Stimulated activated naive B cell treated with anti-CD40 and anti-IgM and Interleukin-4, amounts not matched to agents 10 μg/mL and 1 μg/mL and 100 μg/mL, for 72 hours (primary cell): ENCODE measurements around the gene CKAP4.
A peak's percentile ranks its signal among the peaks of the same experiment; 100 is the strongest.

Experiments used
- ATAC-seq, 2 donors: fragments of 150-1000 bp; cut with Tn5 transposase; replicated peaks; 2 replicates each; pipeline ENCODE4 v1.10.0; 2021; ENCODE audit warnings: moderate library complexity in 1 of 2
- DNase-seq: peaks from one replicate; pipeline ENCODE4 v3.0.0; 2021
- H3K27ac Mint-ChIP-seq: one replicate; pipeline ENCODE4 v1.8.0; 2022; ENCODE audit warnings: mild to moderate bottlenecking, mixed read lengths
- H3K27me3 Mint-ChIP-seq, 2 donors: one replicate each; pipeline ENCODE4 v1.8.0; 2022; ENCODE audit warnings: mixed read lengths in 2 of 2
- H3K36me3 Mint-ChIP-seq, 2 donors: one replicate each; pipeline ENCODE4 v1.8.0; 2022; ENCODE audit warnings: mixed read lengths in 2 of 2, mild to moderate bottlenecking in 1 of 2
- H3K4me1 Mint-ChIP-seq, 2 donors: one replicate each; pipeline ENCODE4 v1.8.0; 2022; ENCODE audit warnings: mixed read lengths in 2 of 2, mild to moderate bottlenecking in 1 of 2
- H3K4me3 Mint-ChIP-seq, 2 donors: one replicate each; pipeline ENCODE4 v1.8.0; 2022; ENCODE audit warnings: mild to moderate bottlenecking in 2 of 2, mixed read lengths in 2 of 2, moderate library complexity in 1 of 2
- H3K9me3 Mint-ChIP-seq, 2 donors: one replicate each; pipeline ENCODE4 v1.8.0; 2022; ENCODE audit warnings: mixed read lengths in 2 of 2, mild to moderate bottlenecking in 1 of 2

Gene CKAP4

DNA sequence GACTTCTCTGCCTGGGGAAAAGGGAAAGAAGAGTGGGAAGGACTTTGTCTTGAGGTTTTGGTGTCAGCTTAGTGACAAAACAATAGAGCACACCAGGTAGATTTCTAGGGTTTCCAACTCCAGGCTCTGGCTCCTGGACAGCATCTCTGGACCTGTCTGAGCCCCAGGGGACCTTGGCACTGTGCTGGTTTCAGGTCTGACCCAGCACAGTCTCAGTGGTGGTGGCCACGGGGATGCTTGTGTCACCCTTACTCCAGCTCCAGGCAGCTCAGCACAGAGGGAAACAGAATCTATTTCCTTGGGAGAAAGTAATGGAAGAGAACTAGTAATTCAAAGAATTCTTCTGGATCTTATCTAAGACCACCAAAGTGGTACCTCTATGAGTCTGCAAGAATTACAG lies 11.1 kb upstream of the CKAP4 start:
- no peak for DNase-seq
- Mint-ChIP-seq H3K27ac (no peak overlapping the region), H3K4me1 (peaks cover 0 to 4% of the 10 kb centered on the region in 2 donors), H3K27me3 (peaks cover 17 to 28% of the 10 kb centered on the region in 2 donors), H3K9me3 (no peaks in the 10 kb centered on the region), H3K4me3 (no peak overlapping the region), H3K36me3 (no peaks in the 10 kb centered on the region)
- ATAC-seq, result no peak

DNA sequence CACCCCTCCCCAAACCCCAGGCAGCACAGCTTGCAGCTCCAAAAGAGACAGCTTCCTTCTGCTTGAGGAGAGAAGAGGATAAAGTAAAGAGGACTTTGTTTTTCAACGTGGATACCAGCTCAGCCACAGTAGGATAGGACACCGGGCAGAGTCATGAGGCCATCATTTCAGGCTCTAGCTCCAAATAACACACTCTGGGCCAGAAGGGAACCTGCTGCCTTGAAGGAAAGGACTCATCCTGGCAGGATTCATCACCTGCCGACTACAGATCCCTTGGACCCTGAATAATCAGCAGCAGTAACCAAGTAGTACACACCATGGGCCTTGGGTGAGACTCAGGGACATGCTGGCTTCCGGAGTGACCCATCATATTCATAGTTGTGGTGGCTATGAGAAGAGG lies 10.4 kb upstream of the CKAP4 start:
- Mint-ChIP-seq H3K4me3 (no peak overlapping the region), H3K9me3 (no peaks in the 10 kb centered on the region), H3K4me1 (peaks cover 0 to 4% of the 10 kb centered on the region in 2 donors), H3K27me3 (peaks cover 17 to 23% of the 10 kb centered on the region in 2 donors), H3K27ac (no peak overlapping the region), H3K36me3 (no peaks in the 10 kb centered on the region)
- ATAC-seq, result no peak
- no peak for DNase-seq

DNA sequence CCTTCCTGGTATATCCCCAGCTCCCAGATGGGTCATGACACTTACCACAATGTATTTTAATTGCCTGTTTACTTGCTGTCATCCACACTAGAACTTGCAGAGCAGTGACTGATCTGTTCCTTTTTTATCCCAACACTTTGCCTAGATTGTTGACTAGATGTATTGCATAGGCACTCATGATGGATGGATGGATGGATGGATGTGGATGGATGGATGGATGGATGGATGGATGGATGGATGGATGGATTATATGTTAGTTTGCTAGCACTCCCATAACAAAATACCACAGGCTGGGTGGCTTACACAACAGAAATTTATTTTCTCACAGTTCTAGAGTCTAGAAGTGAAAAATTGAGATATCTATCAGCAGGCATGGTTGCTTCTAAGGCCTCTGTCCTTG lies 8.7 kb upstream of the CKAP4 start:
- DNase-seq, result no peak
- Mint-ChIP-seq H3K27me3 (peaks cover 14 to 29% of the 10 kb centered on the region in 2 donors), H3K4me1 (peaks cover 0 to 9% of the 10 kb centered on the region in 2 donors), H3K9me3 (no peaks in the 10 kb centered on the region), H3K4me3 (no peak overlapping the region), H3K36me3 (no peaks in the 10 kb centered on the region), H3K27ac (no peak overlapping the region)
- no peak for ATAC-seq

DNA sequence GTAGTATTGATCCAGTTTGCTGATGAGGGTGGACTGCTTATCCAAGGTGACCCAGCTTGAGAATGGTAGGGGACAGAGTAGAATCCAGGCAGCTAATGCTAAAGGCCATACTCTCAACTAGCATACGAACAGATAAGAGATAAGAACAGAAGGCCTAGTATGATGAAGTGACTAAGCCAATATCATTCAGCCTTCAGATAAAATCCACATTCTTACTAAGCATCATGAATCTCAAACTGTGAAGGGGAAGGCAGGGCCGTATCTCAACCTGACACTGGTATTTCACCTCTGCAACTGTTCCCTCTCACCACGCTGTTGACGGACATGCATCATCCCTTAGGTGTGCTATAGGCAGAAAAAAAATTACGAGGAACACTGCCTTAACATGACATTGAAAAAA lies 8.1 kb upstream of the CKAP4 start:
- H3K27ac Mint-ChIP-seq, result no peak overlapping the region
- no peaks in the 10 kb centered on the region for H3K9me3 Mint-ChIP-seq
- no peaks in the 10 kb centered on the region for H3K36me3 Mint-ChIP-seq
- H3K4me1 Mint-ChIP-seq, result peaks cover 0 to 9% of the 10 kb centered on the region in 2 donors
- ATAC-seq (no peak), DNase-seq (no peak)
- peaks cover 10 to 24% of the 10 kb centered on the region in 2 donors for H3K27me3 Mint-ChIP-seq
- no peak overlapping the region for H3K4me3 Mint-ChIP-seq

DNA sequence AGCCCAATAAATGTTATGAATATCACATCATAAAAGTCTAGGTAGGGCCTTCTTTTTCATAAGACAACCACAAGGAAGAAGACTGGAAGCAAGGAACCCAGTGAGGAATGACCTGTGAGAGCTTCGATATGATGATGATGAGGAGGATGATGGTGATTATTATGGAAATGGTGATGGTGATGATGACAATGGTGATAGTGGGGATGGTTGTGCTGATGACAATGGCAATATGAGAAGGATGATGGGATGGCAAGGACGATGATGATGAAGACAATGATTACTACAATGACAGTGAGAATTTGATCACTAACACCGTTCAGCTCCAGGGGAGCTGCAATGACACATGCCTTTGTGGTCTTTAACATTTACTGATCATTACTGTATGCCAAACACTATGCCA lies 7.7 kb upstream of the CKAP4 start:
- no peak for ATAC-seq

DNA sequence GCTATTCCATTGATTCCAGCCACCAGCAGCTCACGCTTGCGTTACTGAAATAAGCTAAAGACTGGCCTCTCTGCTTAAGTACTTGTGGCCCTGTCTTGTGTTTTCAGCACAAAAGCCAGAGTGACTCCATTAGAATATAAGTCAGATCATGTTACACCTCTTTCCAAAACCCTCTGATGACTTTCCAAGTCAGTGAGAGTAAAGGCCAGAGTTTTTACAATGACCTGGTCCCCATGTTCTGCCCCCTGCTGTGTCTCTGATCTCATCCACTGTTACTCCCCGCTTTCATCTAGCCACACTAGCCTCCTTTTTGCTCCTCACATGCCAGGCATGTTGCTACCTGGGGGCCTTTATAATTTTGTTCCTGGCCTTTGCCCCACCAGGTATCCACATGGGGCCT lies 6.9 kb upstream of the CKAP4 start:
- H3K4me3 Mint-ChIP-seq, result no peak overlapping the region
- no peaks in the 10 kb centered on the region for H3K36me3 Mint-ChIP-seq
- H3K27ac Mint-ChIP-seq, result no peak overlapping the region
- peaks cover 3 to 7% of the 10 kb centered on the region in 2 donors for H3K4me1 Mint-ChIP-seq
- DNase-seq, result no peak
- H3K27me3 Mint-ChIP-seq, result peaks cover 6 to 24% of the 10 kb centered on the region in 2 donors
- no peaks in the 10 kb centered on the region for H3K9me3 Mint-ChIP-seq
- no peak for ATAC-seq

More for the DNA sequence above, 7.7 kb upstream of the CKAP4 start:
- Mint-ChIP-seq H3K27me3 (peaks cover 10 to 24% of the 10 kb centered on the region in 2 donors), H3K4me3 (no peak overlapping the region), H3K27ac (no peak overlapping the region), H3K36me3 (no peaks in the 10 kb centered on the region), H3K9me3 (no peaks in the 10 kb centered on the region), H3K4me1 (peaks cover 0 to 9% of the 10 kb centered on the region in 2 donors)
- no peak for DNase-seq

DNA sequence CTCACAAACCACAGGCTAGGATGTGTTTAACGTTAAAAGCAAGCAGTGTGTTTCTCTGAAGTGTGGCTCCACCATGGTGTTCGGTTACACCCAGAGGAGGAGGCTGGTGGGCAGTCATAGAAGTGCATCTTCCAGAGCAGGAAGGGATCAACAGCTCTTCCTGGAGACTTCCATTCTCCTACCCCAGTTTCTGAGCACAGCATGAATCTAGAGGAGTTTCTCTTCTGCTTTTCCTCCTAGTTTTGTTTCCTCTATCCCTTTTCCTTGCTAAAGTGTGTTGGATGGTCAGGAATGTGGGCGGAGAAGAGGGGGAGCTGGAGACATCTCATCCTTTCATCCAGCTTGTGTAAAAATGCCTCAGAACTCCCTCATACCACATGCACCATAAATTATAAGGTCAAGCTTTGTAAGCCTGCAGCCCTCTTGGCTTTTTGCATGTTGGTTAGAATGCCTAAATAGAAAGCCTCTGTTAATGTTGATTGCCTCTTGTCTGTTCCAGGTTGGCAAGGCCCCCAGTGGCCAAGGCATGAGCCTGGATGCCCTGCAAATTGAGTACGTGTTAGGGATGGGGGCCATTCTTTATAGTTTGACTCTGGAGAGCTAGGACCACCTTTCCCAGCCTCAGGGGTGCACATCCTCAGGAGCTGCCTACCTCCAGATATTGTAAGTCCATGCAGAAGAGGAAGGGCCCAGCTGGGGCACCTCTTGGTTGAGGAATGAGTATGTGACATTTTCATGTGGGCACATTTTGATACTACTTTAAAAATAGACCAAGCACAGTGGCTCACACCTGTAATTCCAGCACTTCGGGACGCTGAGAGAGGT lies 4.0 kb upstream of the CKAP4 start:
- no peak overlapping the region for H3K4me3 Mint-ChIP-seq
- no peaks in the 10 kb centered on the region for H3K9me3 Mint-ChIP-seq
- no peak overlapping the region for H3K27ac Mint-ChIP-seq
- no peaks in the 10 kb centered on the region for H3K36me3 Mint-ChIP-seq
- ATAC-seq, result no peak
- H3K27me3 Mint-ChIP-seq, result peaks cover 0 to 12% of the 10 kb centered on the region in 2 donors
- peaks cover 16% of the 10 kb centered on the region in 2 donors for H3K4me1 Mint-ChIP-seq
- no peak for DNase-seq

DNA sequence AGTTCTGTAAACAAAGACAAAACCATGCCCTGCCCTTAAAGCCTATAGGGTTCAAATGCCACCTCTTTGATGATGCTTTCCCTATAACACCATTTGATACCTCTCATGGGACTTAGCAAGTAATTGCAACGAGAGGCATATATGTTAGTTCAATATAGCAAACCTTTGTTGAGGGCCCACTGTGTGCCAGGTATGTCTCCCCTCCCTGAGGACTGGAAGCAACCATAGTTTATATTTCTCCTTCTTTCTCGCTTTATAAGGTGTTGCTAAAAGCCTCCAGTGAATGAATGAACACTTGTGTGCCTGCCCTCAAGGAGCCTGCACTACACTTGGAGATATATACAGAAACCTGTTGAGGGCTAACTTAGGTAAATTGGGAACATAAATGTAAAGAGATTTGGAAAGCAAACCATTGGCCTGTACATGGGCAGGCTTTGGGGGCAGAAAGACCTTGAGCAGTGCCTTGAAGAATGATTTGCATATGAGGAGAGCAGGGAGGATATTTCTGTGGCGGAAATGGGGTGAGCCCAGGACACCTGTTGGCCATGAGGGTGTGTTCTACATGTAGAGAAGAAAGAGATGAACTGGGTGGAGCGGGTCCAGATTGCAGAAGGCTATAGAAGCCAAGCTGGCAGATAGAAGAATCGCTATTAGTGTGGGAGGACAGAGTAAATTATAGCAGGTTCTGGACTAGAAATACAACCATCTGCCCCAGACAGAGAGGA lies 1.8 kb upstream of the CKAP4 start:
- Mint-ChIP-seq H3K9me3 (no peaks in the 10 kb centered on the region), H3K27ac (no peak overlapping the region), H3K4me1 (peaks cover 16 to 20% of the 10 kb centered on the region in 2 donors), H3K4me3 (no peak overlapping the region), H3K36me3 (no peaks in the 10 kb centered on the region), H3K27me3 (peaks cover 5 to 17% of the 10 kb centered on the region in 2 donors)
- ATAC-seq (peak; percentile 15 to 20), DNase-seq (no peak)

DNA sequence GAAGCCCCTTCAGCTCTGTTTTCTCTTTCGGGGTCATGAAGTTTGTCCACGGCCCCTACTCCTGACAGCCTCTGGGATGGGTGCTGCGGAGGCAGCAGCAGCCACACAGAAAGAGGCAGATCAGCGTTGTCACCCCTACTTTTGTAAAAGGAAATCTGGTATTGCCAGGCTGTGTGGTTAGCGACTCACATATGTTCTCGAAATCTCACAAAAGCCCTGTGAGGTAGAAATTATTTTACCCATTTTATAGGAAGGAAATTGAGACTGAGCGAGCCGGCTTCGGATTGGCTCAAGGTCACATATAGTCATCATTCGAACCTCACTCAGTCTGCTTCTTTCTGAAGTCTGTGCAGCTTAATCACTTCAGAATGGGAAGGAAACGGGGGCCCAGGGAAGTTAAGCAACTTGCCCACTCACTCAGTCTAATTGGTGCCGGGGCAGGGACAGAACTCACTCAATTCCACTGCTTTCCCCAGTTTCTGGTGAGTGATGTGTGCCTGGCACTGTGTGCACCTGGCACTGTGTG lies 1.1 kb upstream of the CKAP4 start:
- DNase-seq (no peak), ATAC-seq (peak; percentile 5 to 13)
- Mint-ChIP-seq H3K27me3 (peaks cover 5 to 17% of the 10 kb centered on the region in 2 donors), H3K36me3 (no peaks in the 10 kb centered on the region), H3K4me1 (peaks cover 16 to 20% of the 10 kb centered on the region in 2 donors), H3K4me3 (peak overlapping the region; percentile 66 to 76), H3K9me3 (no peaks in the 10 kb centered on the region), H3K27ac (peak overlapping the region; percentile 62)

DNA sequence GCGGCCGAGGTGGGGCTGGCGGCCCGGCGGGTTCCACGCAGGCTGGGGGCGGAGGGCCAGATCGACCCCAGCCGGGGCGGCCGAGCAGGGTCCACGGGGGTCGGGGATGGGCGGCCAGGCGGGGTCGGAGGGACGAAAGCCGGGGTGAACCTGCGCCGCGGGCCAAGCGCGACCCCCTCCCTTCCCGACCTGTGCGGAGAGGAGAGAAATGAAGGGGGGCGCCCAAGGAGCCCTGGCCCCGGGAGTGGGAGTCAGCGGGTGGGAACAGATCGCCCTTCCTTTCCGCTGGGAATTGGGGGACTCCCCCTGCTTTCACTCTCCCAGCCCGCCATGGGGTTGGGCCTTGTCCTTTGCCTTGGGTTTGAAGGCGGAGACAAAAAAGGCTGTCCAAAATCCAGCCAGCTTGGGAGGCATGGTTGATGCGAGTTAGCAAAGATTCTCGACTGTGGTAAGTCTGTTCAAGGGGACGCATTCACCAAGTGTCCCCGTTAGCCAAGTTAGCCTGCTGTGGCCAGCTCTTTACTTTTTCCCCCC lies 559 bp upstream of the CKAP4 start:
- peaks cover 16 to 20% of the 10 kb centered on the region in 2 donors for H3K4me1 Mint-ChIP-seq
- no peaks in the 10 kb centered on the region for H3K9me3 Mint-ChIP-seq
- peak overlapping the region; percentile 66 to 76 for H3K4me3 Mint-ChIP-seq
- DNase-seq (peak; percentile 31), ATAC-seq (peak; percentile 41 to 45)
- peak overlapping the region; percentile 62 for H3K27ac Mint-ChIP-seq
- no peaks in the 10 kb centered on the region for H3K36me3 Mint-ChIP-seq
- peaks cover 7 to 17% of the 10 kb centered on the region in 2 donors for H3K27me3 Mint-ChIP-seq

DNA sequence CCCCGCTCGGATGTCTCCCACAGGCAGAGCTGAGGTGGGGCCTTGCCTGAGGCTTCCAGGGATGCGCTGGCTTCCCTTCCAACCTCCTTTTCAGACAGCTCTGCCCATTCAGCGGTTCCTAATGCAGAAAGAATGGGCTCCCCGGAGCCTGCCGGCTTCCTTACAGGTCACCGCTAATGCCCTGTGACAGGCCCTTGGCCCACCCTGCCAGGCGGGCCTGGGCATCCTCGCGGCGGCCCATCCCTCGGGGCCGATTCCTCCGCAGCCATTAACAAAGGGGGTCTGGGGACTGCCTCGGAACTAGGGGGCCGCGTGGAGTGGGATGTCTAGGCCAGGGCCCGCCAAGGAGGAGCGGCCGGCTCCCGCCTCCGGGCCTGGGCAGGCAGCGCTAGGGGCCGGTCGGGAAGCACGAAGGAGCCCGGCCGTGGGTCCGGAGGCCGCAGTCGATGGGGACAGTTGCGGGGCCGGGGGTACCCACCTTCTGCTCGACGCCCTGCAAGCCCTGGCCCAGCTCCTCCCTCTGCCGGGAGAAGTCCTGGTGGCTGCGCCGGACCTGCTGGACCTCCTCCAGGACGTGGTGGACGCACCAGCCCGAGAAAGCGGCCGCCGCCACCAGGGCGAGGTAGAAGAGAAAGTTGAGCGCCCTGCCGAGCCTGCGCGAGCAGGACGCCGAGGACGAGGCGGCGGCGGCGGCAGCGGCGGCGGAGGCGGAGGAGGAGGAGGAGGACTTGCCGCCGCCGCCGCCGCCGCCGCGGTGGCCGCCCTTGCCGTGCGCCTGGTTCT lies 738 bp downstream of the CKAP4 start:
- Mint-ChIP-seq H3K4me1 (peaks cover 16 to 21% of the 10 kb centered on the region in 2 donors), H3K36me3 (no peaks in the 10 kb centered on the region), H3K9me3 (no peaks in the 10 kb centered on the region), H3K4me3 (peak overlapping the region; percentile 83 to 88), H3K27me3 (peaks cover 10 to 16% of the 10 kb centered on the region in 2 donors), H3K27ac (peak overlapping the region; percentile 83)
- no peak for DNase-seq
- peak; percentile 56 to 60 for ATAC-seq

DNA sequence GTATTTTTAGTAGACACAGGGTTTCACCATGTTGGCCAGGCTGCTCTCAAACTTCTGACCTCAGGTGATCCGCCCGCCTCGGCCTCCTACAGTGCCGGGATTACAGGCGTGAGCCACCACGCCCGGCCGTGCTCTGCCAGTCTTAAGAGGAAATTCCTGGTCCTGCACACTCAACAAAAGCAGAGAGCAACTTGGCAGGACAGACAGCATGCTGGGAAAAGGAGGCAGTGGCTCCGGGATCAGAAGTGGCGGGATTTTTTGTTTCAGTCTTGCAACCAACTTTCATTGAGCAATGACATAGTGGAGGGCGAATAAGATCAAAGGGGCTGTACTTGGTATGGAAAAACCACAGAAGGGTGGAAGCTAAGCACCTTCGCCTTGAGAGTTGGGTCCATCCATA lies 2.1 kb downstream of the CKAP4 start:
- Mint-ChIP-seq H3K4me3 (peak overlapping the region in 1 of 2 donors; percentile 43), H3K27me3 (peaks cover 10 to 21% of the 10 kb centered on the region in 2 donors), H3K27ac (no peak overlapping the region), H3K4me1 (peaks cover 16 to 17% of the 10 kb centered on the region in 2 donors), H3K9me3 (no peaks in the 10 kb centered on the region), H3K36me3 (peaks cover 0 to 1% of the 10 kb centered on the region in 2 donors)
- DNase-seq (no peak), ATAC-seq (no peak)

DNA sequence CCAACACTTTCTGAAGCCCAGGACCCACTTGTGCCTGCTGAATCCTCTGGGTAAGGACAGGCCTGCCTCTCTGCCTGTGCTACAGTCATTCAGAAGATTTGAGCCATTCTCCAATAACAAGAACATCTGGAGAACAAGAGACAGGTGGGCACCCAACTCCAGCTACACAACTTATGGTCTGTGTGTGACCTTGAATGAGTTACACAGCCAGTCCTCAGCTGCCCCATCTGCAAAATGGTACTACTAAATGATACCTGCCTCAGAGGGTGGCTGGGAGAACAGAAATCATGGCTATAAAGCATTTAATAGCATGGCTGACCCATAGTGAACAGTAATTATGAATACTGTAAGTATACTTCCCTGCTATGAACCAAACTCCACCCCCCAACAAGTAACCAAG lies 4.2 kb downstream of the CKAP4 start:
- Mint-ChIP-seq H3K4me3 (no peak overlapping the region), H3K9me3 (no peaks in the 10 kb centered on the region), H3K36me3 (peaks cover 8 to 10% of the 10 kb centered on the region in 2 donors), H3K27me3 (peaks cover 10 to 36% of the 10 kb centered on the region in 2 donors), H3K4me1 (peaks cover 2 to 5% of the 10 kb centered on the region in 2 donors), H3K27ac (no peak overlapping the region)
- no peak for DNase-seq
- ATAC-seq, result no peak

DNA sequence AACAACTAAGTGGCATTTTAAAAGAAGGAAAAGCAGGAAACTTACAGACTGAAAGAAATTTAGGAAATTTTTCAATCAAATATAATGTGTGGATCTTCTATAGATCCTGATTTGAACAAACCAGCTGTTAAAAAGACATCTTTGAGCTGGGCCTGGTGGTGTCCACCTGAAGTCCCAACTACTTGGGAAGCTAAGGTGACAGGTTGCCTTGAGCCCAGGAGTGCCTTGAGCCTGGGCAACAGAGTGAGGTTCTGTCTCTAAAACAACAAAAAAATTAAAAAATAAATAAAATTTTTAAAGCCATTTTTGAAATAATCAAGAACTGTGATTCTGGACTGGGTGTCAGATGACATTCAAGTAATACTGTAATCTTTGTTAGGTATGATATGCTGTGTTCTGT lies 7.0 kb downstream of the CKAP4 start:
- Mint-ChIP-seq H3K27me3 (peaks cover 10 to 42% of the 10 kb centered on the region in 2 donors), H3K4me1 (peaks cover 6 to 8% of the 10 kb centered on the region in 2 donors), H3K9me3 (no peaks in the 10 kb centered on the region), H3K4me3 (no peak overlapping the region), H3K36me3 (peaks cover 13 to 17% of the 10 kb centered on the region in 2 donors), H3K27ac (no peak overlapping the region)
- DNase-seq (no peak), ATAC-seq (no peak)
